Measurements from ENCODE around the gene FERMT2.

Gene FERMT2

GRCh38 chr14:52821805-52822250, 129.0 kb downstream of the FERMT2 start:
- no peak overlapping the region for H3K4me3 Mint-ChIP-seq
- no peak for ATAC-seq
- no peak overlapping the region for H3K27ac Mint-ChIP-seq
- DNase-seq: no peak
- no peaks in the 10 kb centered on the region for H3K36me3 Mint-ChIP-seq (ENCODE audit: low read depth)
- peaks cover 3% of the 10 kb centered on the region for H3K4me1 Mint-ChIP-seq
- H3K9me3 Mint-ChIP-seq: no peaks in the 10 kb centered on the region
- peaks cover 4% of the 10 kb centered on the region for H3K27me3 Mint-ChIP-seq

GRCh38 chr14:52808101-52808500, 142.7 kb downstream of the FERMT2 start:
- no peak for DNase-seq
- Mint-ChIP-seq H3K27me3 (no peaks in the 10 kb centered on the region), H3K4me1 (no peaks in the 10 kb centered on the region), H3K36me3 (ENCODE audit: low read depth) (no peaks in the 10 kb centered on the region), H3K9me3 (no peaks in the 10 kb centered on the region), H3K27ac (no peak overlapping the region), H3K4me3 (no peak overlapping the region)
- no peak for ATAC-seq
